Measurements from ENCODE around the gene APOLD1. TPM values are rescaled to one million over a fixed set of nuclear protein-coding genes. Genes with fewer than 3 reads are reported as not detected.

APOLD1 gene
- total RNA-seq, 2 experiments from 2014 or later: 22.5 to 25.8 TPM

DNA sequence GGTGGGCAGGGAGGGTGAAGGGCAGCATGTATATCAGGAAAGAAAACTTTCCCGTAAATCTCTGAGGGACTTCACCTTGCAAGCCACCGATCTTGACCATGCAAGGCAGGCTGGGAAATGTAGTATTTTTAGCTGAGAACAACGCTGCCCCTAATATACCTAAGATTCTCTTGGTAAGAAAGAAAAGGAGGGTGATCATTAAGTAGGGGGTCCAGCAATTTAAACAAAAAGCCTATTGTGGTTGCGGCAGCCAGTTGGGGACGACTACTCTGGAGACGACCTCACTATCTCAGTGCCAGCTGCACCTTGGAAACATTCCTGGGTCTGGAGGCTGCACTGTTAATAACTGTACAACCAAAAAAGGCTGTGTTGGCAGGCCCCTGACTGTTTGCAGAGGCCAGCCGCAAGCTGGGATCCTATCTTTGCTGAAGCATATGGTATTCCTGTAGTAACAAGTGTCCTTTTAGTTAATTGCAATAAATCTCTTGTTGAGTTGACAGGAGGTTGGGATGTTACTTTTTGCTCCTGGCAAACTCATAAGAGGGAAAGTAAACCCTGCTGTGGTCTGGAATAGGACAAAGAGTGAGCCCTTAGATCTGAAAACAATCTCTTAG lies 6.4 kb downstream of the APOLD1 start:
- TF ChIP-seq, protein P1, sequence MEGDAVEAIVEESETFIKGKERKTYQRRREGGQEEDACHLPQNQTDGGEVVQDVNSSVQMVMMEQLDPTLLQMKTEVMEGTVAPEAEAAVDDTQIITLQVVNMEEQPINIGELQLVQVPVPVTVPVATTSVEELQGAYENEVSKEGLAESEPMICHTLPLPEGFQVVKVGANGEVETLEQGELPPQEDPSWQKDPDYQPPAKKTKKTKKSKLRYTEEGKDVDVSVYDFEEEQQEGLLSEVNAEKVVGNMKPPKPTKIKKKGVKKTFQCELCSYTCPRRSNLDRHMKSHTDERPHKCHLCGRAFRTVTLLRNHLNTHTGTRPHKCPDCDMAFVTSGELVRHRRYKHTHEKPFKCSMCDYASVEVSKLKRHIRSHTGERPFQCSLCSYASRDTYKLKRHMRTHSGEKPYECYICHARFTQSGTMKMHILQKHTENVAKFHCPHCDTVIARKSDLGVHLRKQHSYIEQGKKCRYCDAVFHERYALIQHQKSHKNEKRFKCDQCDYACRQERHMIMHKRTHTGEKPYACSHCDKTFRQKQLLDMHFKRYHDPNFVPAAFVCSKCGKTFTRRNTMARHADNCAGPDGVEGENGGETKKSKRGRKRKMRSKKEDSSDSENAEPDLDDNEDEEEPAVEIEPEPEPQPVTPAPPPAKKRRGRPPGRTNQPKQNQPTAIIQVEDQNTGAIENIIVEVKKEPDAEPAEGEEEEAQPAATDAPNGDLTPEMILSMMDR (conservative IDR thresholded peaks at IDR 0.05; ENCODE audit: low read length): no peak
- TF ChIP-seq EZH2phosphoT487 (IDR thresholded peaks at IDR 0.05; ENCODE audit: borderline replicate concordance, low read depth, low read length): no peak
- Histone ChIP-seq H3K9me2 (ENCODE audit: insufficient read depth, low read length) (no peaks in the 10 kb centered on the region), H2AFZ (ENCODE audit: low read length) (no peak overlapping the region), H3K79me2 (ENCODE audit: insufficient read depth, low read depth, low read length) (no peaks in the 10 kb centered on the region), H3K9me3 (ENCODE audit: low read length) (no peaks in the 10 kb centered on the region), H3K4me1 (ENCODE audit: insufficient read depth, low read length, poor library complexity, severe bottlenecking) (no peaks in the 10 kb centered on the region), H3K4me2 (ENCODE audit: low read length) (no peak overlapping the region), H4K20me1 (ENCODE audit: insufficient read depth, low read length) (peaks cover 3% of the 10 kb centered on the region), H3K27ac (ENCODE audit: low read depth, low read length, poor library complexity, severe bottlenecking) (no peak overlapping the region), H3K4me3 (ENCODE audit: low read depth, low read length, poor library complexity, severe bottlenecking) (no peak overlapping the region), H3K36me3 (ENCODE audit: insufficient read depth, low read length) (no peaks in the 10 kb centered on the region)
- DNase-seq (ENCODE audit: low spot score): no peak
- ChIA-PET POLR2A (interaction anchor here (1.8 kb wide), 1 partner anchor 22 kb away, joined by 6 read pairs; no protein-coding TSS in a partner anchor), CTCF (ENCODE audit: unreplicated experiment) (no interaction called here)
- intact Hi-C loops (cut with micrococcal nuclease; ENCODE audit: unreplicated experiment): loop anchor here (10.0 kb wide), 1 partner anchor 423 kb away; no protein-coding TSS in a partner anchor
- BruUV-seq (replicated peaks): no TSS peak

DNA sequence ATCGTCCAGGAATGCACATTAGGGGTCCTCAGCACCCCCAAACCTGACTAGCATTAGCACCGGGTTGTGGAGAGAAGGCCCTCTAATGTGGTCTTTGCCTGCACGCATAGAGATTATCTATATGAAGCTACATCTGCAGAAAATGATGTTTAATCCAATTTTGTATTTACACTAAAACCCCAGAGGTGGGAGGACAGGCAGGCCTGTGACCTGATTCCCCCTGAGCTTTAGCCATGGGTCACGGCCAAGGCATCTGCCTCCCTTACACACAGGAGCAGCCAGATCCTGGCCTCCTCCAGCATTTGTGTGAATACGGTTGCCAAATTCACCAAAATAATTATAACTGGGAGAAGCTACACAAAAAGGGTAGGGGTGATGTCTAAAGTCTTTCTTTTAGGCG lies 7.0 kb downstream of the APOLD1 start:
- no peak for DNase-seq (ENCODE audit: low spot score)
- H4K20me1 ChIP-seq (ENCODE audit: insufficient read depth, low read length): peaks cover 3% of the 10 kb centered on the region
- H3K4me2 ChIP-seq (ENCODE audit: low read length): no peak overlapping the region
- H3K9me2 ChIP-seq (ENCODE audit: insufficient read depth, low read length): no peaks in the 10 kb centered on the region
- no peak overlapping the region for H2AFZ ChIP-seq (ENCODE audit: low read length)
- H3K4me3 ChIP-seq (ENCODE audit: low read depth, low read length, poor library complexity, severe bottlenecking): no peak overlapping the region
- intact Hi-C loops (cut with micrococcal nuclease; ENCODE audit: unreplicated experiment): loop anchor here (10.0 kb wide), 1 partner anchor 422 kb away; no protein-coding TSS in a partner anchor
- CTCF ChIA-PET (ENCODE audit: unreplicated experiment): no interaction called here
- BruUV-seq (replicated peaks): no TSS peak
- no peaks in the 10 kb centered on the region for H3K36me3 ChIP-seq (ENCODE audit: insufficient read depth, low read length)
- no peak overlapping the region for H3K27ac ChIP-seq (ENCODE audit: low read depth, low read length, poor library complexity, severe bottlenecking)
- H3K79me2 ChIP-seq (ENCODE audit: insufficient read depth, low read depth, low read length): no peaks in the 10 kb centered on the region
- H3K9me3 ChIP-seq (ENCODE audit: low read length): no peaks in the 10 kb centered on the region
- no peak for TF ChIP-seq EZH2phosphoT487 (IDR thresholded peaks at IDR 0.05; ENCODE audit: borderline replicate concordance, low read depth, low read length)
- TF ChIP-seq, protein P1 (conservative IDR thresholded peaks at IDR 0.05; ENCODE audit: low read length): no peak
- no peaks in the 10 kb centered on the region for H3K4me1 ChIP-seq (ENCODE audit: insufficient read depth, low read length, poor library complexity, severe bottlenecking)
- POLR2A ChIA-PET: interaction anchor here (0.6 to 1.8 kb wide), 2 partner anchors 21 to 1109 kb away, joined by 3 to 6 read pairs; no protein-coding TSS in a partner anchor

DNA sequence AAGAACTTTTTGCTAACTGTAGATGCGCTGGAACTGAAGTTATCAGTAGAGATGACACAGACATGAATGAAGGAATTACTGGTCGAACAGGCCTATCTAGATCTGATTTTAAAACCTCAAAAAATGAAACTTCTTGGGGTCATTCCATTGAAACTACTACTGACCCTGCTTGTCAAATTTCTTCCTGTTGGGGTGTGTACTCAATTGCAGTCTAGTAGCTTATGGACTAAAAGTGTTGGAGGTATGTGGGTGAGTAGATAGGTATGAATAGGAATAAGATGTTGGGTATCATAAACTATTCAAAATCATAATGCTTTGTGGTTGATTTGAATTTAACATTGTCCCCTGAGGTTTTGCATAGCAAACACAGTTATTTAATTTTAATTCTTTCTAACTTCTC lies 9.2 kb downstream of the APOLD1 start:
- Histone ChIP-seq H3K79me2 (ENCODE audit: insufficient read depth, low read depth, low read length) (no peaks in the 10 kb centered on the region), H3K9me3 (ENCODE audit: low read length) (no peaks in the 10 kb centered on the region), H2AFZ (ENCODE audit: low read length) (no peak overlapping the region), H3K36me3 (ENCODE audit: insufficient read depth, low read length) (no peaks in the 10 kb centered on the region), H4K20me1 (ENCODE audit: insufficient read depth, low read length) (peaks cover 3% of the 10 kb centered on the region), H3K4me1 (ENCODE audit: insufficient read depth, low read length, poor library complexity, severe bottlenecking) (no peaks in the 10 kb centered on the region), H3K4me3 (ENCODE audit: low read depth, low read length, poor library complexity, severe bottlenecking) (no peak overlapping the region), H3K9me2 (ENCODE audit: insufficient read depth, low read length) (no peaks in the 10 kb centered on the region), H3K4me2 (ENCODE audit: low read length) (no peak overlapping the region), H3K27ac (ENCODE audit: low read depth, low read length, poor library complexity, severe bottlenecking) (no peak overlapping the region)
- TF ChIP-seq EZH2phosphoT487 (IDR thresholded peaks at IDR 0.05; ENCODE audit: borderline replicate concordance, low read depth, low read length): no peak
- TF ChIP-seq, protein P1 (conservative IDR thresholded peaks at IDR 0.05; ENCODE audit: low read length): no peak
- no TSS peak for BruUV-seq (replicated peaks)
- intact Hi-C loops (cut with micrococcal nuclease; ENCODE audit: unreplicated experiment): loop anchor here (10.0 kb wide), 1 partner anchor 420 kb away; no protein-coding TSS in a partner anchor
- ChIA-PET CTCF (ENCODE audit: unreplicated experiment) (no interaction called here), POLR2A (no interaction called here)
- DNase-seq (ENCODE audit: low spot score): no peak
